Middle frontal gyrus (tissue), 1 donor: ENCODE data around the gene PHLDB1.
"Not testable (repeated sequence)": the region's sequence is repeated elsewhere in the genome, so short reads cannot be mapped to it uniquely, and the experiment has no call there.

Experiments
- DNase-seq: peaks from one replicate; pipeline ENCODE4 v3.0.0-alpha.2; 2015; ENCODE audit warnings: low spot score; ENCODE audit errors: extremely low spot score

The PHLDB1 gene

GRCh38 chr11:118658429-118659313 lies 51.3 kb downstream of the PHLDB1 start:
- DNase-seq, result no peak

- DNase-seq, result peak; percentile 69
Measured at GRCh38 chr11:118659314-118659952, 52.0 kb downstream of the PHLDB1 start.

- DNase-seq, result no peak
Measured at GRCh38 chr11:118659953-118660680, 52.7 kb downstream of the PHLDB1 start.

- DNase-seq, result no peak
Measured at GRCh38 chr11:118660681-118661424, 53.4 kb downstream of the PHLDB1 start.

- DNase-seq, result no peak
Measured at GRCh38 chr11:118661425-118662301, 54.2 kb downstream of the PHLDB1 start.

- no peak for DNase-seq
Measured at GRCh38 chr11:118662401-118663271, 55.2 kb downstream of the PHLDB1 start.

- DNase-seq, result no peak
Measured at GRCh38 chr11:118663381-118663780, 56.0 kb downstream of the PHLDB1 start.

- no peak for DNase-seq
Measured at GRCh38 chr11:118663902-118664301, 56.5 kb downstream of the PHLDB1 start.

GRCh38 chr11:118666371-118666770 lies 59.0 kb downstream of the PHLDB1 start:
- no peak for DNase-seq

GRCh38 chr11:118670063-118670462 lies 62.6 kb downstream of the PHLDB1 start:
- no peak for DNase-seq

- DNase-seq, result no peak
Measured at GRCh38 chr11:118671254-118671653, 63.8 kb downstream of the PHLDB1 start.

GRCh38 chr11:118672846-118673245 lies 65.4 kb downstream of the PHLDB1 start:
- no peak for DNase-seq

- no peak for DNase-seq
Measured at GRCh38 chr11:118673361-118674081, 66.1 kb downstream of the PHLDB1 start.

GRCh38 chr11:118674082-118674435 lies 66.6 kb downstream of the PHLDB1 start:
- DNase-seq, result no peak

GRCh38 chr11:118677977-118678376 lies 70.6 kb downstream of the PHLDB1 start:
- no peak for DNase-seq

- DNase-seq, result not testable (repeated sequence)
Measured at GRCh38 chr11:118678908-118679307, 71.5 kb downstream of the PHLDB1 start.

GRCh38 chr11:118679483-118679882 lies 72.1 kb downstream of the PHLDB1 start, which contains the start of gene TREH:
Gene TREH, minus strand, starts transcription at chr11:118679650. Its CDS starts 23 bp downstream, at chr11:118679627.
- DNase-seq, result no peak

GRCh38 chr11:118682372-118682771 lies 75.0 kb downstream of the PHLDB1 start:
- DNase-seq, result no peak

- DNase-seq, result not testable (repeated sequence)
Measured at GRCh38 chr11:118682939-118683338, 75.5 kb downstream of the PHLDB1 start.
